ACHN (cell line): ENCODE measurements around the gene NET1.
"Not testable (repeated sequence)": the region's sequence is repeated elsewhere in the genome, so short reads cannot be mapped to it uniquely, and the experiment has no call there.

Experiments used
- DNase-seq: peaks from one replicate; pipeline ENCODE4 v3.0.0-alpha.2; 2015
- in situ Hi-C: cut with HindIII; loops from 2 replicates; pipeline ENCODE4 v1.10.0; 2017; ENCODE audit warnings: low sequenced_read_pairs, low pct_ligation_motif_present, low pct_unique_long_range_greater_than_20kb

The NET1 gene

GRCh38 chr10:5395168-5395567 is 17.2 kb upstream of the NET1 start:
- DNase-seq: no peak
- in situ Hi-C loops: no loop called here

DNA sequence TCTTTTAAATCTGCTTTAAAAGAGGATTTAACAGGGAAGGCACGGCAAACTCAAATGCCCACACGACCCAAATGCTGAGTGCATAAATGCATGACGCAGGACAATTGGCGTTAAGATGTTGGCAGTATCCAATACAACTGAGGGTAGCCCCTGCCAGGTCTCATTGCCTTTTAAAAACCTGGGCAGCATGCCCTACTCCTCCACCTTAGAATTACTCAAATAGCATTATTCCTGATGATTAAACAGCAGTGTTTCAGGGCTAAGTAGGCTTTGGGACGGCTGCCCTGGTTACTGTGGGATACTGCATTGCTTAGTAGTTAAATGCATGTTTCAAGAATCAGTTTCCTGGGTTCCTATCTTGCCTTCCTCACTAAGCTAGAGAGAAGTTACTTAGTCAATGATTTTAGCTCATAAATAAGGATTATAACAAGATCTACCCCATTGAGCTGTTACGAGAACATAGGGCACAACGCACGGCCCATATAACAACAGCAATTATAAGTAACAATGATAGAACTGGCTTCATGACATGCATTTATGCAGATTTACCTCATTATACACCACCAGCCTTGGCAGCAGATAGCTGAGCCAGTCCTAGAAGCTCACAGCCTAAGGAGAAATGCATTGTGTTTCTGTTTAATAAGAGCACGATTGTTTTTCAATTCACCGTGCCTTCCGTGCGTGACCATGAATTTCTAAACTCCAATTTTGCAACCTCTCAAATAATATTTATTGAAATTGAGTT is 15.6 kb upstream of the NET1 start:
- DNase-seq: no peak
- in situ Hi-C loops: no loop called here

GRCh38 chr10:5399332-5399731 is 13.0 kb upstream of the NET1 start:
- in situ Hi-C loops: no loop called here
- no peak for DNase-seq

DNA sequence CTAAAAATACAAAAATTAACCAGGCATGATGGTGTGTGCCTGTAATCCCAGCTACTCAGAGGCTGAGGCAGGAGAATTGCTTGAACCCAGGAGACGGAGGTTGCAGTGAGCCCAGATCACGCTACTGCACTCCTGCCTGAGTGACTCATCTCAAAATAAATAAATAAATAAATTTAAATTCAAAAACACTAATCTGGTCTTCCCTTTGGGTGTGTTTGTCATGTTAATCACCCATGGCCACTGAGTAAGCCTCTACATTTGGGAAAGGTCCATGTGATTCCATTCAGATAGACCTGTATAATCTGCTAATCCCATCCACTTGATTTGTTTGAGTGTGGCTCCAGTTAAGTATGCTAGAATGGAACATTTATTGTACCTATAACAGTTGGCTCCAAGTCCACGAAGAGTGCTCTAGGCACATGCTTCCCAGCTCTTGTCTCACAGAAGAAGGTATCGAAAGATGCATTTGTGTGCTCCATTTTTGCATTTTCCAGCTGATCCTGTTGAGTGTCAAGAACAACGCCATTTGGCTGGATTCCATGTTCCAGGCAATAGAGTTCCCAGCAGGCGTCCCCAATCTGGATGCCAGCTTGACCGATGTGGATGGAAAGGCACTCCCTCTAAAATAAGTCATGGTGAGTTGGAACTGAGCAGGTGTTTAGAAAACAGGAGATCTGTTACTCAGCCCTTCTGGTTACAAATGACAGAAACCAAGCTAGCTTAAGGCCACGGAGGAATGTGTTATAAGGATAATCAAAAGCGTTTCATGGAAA is 11.7 kb upstream of the NET1 start:
- no peak for DNase-seq
- in situ Hi-C loops: no loop called here

DNA sequence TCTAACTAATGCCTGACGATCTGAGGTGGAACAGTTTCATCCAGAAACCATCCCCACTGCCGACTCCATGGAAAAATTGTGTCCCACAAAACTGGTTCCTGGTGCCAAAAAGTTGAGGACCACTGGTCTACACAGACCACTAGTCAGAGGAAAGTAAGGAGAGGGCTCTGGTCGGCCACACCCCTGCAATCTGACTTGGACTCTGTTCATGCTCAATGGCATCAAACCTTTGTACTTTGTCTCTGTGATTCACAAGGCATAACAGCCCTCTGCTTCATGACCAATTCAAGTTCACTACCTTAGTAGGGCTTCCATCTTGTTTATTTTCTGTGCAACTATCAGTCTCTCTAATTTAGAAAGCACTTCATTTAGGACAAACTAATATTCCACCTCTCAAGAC is 9.6 kb upstream of the NET1 start:
- in situ Hi-C loops: no loop called here

DNA sequence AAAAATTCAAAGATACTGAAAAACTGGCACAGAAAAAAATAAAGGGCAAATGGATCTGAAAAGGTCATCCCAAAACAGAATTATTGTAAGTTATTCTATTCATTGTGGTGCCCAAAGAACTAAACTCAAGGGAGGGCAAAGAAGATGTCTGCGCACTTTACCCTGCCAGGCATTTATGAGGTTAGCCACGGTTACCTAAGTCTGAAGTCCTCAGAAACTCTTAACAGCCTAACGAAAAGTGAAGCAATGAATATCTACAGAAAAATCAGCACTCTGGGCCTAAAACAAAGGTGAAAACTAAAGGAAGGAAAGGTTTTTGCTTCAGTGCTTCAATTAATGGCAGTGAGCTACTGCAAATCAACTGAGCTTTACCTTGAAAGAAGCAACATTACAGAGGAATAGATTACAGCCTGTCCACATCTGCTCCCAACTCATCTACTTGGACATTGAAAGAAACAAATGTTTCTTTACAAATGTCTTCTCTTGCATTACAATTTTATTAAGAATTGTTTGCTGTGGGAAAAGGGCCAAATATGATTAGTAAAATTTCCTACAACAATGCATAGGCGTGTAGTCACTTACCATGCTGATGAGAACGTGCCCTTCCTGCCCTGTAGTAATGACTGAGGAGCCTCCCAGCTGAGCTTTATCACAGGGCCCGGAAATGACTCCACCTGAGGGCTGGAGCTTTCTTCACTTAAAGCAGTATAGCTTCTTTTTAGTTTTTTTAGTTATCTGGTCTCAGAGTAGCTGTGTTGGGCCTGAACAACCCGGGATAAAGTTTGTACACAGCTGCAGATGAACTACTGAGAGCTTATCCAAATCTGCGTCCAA is 7.9 kb upstream of the NET1 start, which contains the start of gene TUBAL3:
Gene TUBAL3 (minus strand): TSS at position 621 of the 834 bp plus-strand sequence. CDS start 36 bp downstream, at position 585.
- in situ Hi-C loops: no loop called here
- DNase-seq: no peak

More for the DNA sequence above, 9.6 kb upstream of the NET1 start:
- no peak for DNase-seq

GRCh38 chr10:5406918-5407317 is 5.4 kb upstream of the NET1 start:
- in situ Hi-C loops: no loop called here
- no peak for DNase-seq

DNA sequence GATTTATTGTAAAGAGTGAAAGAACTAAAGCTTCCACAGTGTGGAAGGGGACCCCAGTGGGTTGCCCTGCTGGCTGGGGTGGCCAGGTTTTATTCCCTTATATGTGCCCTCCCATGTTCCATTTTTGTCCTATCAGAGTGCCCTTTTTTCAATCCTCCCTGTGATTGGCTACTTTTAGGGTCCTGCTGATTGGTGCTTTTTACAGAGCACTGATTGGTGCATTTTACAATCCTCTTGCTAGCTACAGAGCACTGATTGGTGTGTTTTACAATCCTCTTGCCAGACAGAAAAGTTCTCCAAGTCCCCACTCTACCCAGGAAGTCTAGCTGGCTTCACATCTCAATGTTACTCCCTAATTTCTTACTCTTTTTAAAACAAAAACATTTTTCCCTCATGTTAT is 1.6 kb upstream of the NET1 start:
- in situ Hi-C loops, DNase-seq: not testable (repeated sequence)

DNA sequence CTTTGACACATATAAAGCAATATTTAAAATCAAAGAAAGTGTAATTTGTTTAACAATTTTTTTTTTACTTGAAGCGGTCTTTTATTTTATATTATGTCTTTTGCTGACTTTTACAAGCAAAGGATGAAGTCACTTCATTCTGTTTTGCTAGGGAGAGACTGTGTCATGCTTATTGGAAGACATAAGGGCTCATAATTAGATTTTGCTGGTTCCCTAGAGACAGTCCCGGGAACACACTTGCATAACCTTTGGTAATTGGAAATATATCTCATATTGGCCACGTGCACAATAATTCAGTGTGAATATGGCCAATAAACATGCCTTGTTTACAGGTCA is 448 bp upstream of the NET1 start:
- no peak for DNase-seq

GRCh38 chr10:5413012-5413938 is 918 bp downstream of the NET1 start:
- in situ Hi-C loops: no loop called here
- DNase-seq: peak; percentile 69

More for the DNA sequence above, 448 bp upstream of the NET1 start:
- in situ Hi-C loops: no loop called here

- DNase-seq: no peak
- in situ Hi-C loops: no loop called here
These were observed 4.6 kb downstream of the NET1 start for GRCh38 chr10:5416981-5417380.

- no peak for DNase-seq
- in situ Hi-C loops: no loop called here
These were observed 6.2 kb downstream of the NET1 start for GRCh38 chr10:5418584-5418983.

DNA sequence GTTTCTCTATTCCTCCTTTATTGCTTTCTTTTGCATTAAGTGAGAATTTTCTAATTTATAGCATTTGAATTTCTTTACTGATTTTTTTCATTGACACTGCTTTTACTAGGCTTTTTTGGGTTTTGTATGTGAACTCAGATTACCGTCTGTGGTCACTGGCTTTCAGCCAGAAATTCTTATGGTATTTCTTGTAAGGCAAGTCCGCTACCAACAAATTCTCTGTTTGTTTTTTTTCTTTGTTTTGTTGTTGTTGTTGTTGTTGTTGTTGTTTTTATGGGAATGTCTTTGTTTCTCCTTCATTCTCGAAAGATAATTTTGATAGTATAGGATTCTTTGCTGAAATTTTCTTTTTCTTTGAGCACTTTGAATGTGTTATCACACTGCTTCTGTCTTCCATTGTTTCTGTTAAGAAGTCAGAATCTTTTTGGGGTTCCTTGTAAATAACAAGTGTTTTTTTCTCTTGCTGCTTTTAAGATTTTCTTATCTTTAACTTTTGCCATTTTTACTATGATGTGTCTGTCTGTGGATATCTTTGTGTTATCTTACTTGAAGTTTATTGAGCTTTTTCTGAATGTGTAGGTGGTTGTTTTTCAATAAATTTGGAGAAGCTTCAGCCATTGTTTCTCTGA is 7.2 kb downstream of the NET1 start:
- DNase-seq: no peak
- in situ Hi-C loops: no loop called here

DNA sequence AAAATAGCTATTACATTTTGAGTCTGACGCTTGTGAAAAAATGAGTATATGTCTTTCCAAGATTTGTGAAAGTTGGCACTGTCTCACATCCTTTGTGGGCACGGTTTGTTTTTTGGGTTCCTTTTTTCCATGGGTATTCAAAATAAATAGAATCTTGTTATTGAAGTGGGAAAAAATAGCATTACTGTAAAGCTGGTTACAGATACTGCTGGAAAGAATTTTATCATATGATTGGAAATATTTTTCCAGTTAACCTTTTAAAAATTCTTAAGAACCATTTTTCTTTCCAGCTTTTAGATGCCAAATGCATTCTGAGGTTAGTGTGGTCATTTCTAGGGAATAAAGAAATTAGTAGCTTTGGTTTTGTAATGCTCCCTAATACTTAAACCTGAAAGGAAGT is 11.4 kb downstream of the NET1 start:
- in situ Hi-C loops: no loop called here
- no peak for DNase-seq

DNA sequence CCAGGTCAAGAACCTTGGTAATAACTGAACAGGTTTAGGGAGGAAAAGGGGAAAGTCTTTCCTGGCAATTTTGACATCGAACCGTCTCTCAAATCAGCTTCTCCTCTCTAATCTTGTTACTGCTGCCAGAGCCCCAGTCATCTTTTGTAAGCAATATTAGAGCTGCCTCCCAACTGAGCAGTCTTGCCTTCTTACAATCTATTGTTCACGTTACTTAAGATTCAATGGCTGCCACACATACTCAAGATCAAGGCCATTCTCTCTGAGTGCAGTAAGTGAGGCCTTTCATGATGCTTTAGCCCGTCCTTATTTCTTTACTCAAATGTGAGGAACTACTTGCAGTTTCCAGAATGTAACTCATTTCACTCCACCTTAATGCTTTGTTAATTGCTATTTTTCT is 12.4 kb downstream of the NET1 start:
- DNase-seq: no peak
- in situ Hi-C loops: no loop called here

DNA sequence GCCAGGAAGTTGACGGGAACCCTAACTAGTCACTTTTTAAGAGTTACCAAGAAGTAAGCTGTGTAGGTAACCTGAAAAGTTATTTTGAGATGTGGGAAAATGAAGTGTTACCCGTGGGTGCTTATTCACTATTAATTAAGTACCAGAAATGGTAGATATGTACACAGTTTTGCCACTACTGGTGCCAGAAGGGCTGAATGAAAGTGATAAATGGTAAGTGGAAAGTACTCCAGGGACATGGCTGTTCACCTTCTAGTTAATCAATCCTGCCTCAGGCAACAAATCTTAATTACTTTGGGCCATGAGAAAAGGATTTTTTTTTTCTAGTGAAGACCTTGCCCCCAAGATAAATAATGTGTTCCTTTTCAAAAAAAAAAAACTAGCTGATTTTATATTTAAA is 15.8 kb downstream of the NET1 start:
- DNase-seq: no peak
- in situ Hi-C loops: no loop called here

GRCh38 chr10:5433182-5433581 is 20.8 kb downstream of the NET1 start:
- DNase-seq: no peak
- in situ Hi-C loops: no loop called here
